ENCODE results near the gene TSSK3.
"Not testable (repeated sequence)": the region's sequence is repeated elsewhere in the genome, so short reads cannot be mapped to it uniquely, and the experiment has no call there.

Gene TSSK3

GRCh38 chr1:32339363-32339978 is 22.9 kb upstream of the TSSK3 start:
- peak; percentile 95 to 99 (median 97) for DNase-seq

- no peak for DNase-seq
Measured at GRCh38 chr1:32341186-32341757, 21.1 kb upstream of the TSSK3 start.

- peak; percentile 67 to 82 (median 79) for DNase-seq
Measured at GRCh38 chr1:32341971-32342370, 20.4 kb upstream of the TSSK3 start.

- no peak for DNase-seq
Measured at GRCh38 chr1:32342704-32343103, 19.6 kb upstream of the TSSK3 start.

- peak in 1 of 3 donors; percentile 44 for DNase-seq
Measured at GRCh38 chr1:32345289-32345827, 17.0 kb upstream of the TSSK3 start.

GRCh38 chr1:32346532-32347157 is 15.7 kb upstream of the TSSK3 start:
- no peak for DNase-seq

- peak; percentile 47 to 68 (median 62) for DNase-seq
Measured at GRCh38 chr1:32349211-32349708, 13.1 kb upstream of the TSSK3 start.

- peak; percentile 56 to 88 (median 72) for DNase-seq
Measured at GRCh38 chr1:32350785-32351398, 11.4 kb upstream of the TSSK3 start.

GRCh38 chr1:32351399-32352238 is 10.7 kb upstream of the TSSK3 start:
- peak; percentile 83 to 92 (median 86) for DNase-seq

- DNase-seq = no peak
Measured at GRCh38 chr1:32352239-32352745, 10.0 kb upstream of the TSSK3 start.

- DNase-seq = no peak
Measured at GRCh38 chr1:32352831-32353383, 9.4 kb upstream of the TSSK3 start.

GRCh38 chr1:32353431-32353830 is 8.9 kb upstream of the TSSK3 start:
- DNase-seq = no peak

- DNase-seq = no peak
Measured at GRCh38 chr1:32353886-32354570, 8.3 kb upstream of the TSSK3 start.

GRCh38 chr1:32355778-32356177 is 6.6 kb upstream of the TSSK3 start:
- not testable (repeated sequence) for DNase-seq

- DNase-seq = no peak
Measured at GRCh38 chr1:32356478-32356877, 5.9 kb upstream of the TSSK3 start.

- no peak for DNase-seq
Measured at GRCh38 chr1:32357614-32358013, 4.7 kb upstream of the TSSK3 start.

- DNase-seq = no peak
Measured at GRCh38 chr1:32358435-32358834, 3.9 kb upstream of the TSSK3 start.

GRCh38 chr1:32361308-32361673 is 1.0 kb upstream of the TSSK3 start:
- DNase-seq = no peak

GRCh38 chr1:32361674-32362473 is 465 bp upstream of the TSSK3 start:
- DNase-seq = peak; percentile 48 to 75 (median 50)

GRCh38 chr1:32363713-32364112 is 1.4 kb downstream of the TSSK3 start:
- no peak for DNase-seq

- DNase-seq = no peak
Measured at GRCh38 chr1:32364836-32365235, 2.5 kb downstream of the TSSK3 start.
